RWPE2 (cell line): ENCODE results near the gene C13orf46.
A peak's percentile ranks its signal among the peaks of the same experiment; 100 is the strongest.

Source experiments
- ATAC-seq: fragments of 200-7000 bp; cut with Tn5 transposase; 3 replicates; pipeline ENCODE4 v1.9.1; 2021; ENCODE audit warnings: low read depth
- DNase-seq: peaks from one replicate; pipeline ENCODE4 v3.0.0-alpha.2; 2020; ENCODE audit warnings: low spot score
- H3K27ac ChIP-seq: fragments of 450-650 bp; 2 replicates; pipeline ENCODE4 v1.5.1; 2017; ENCODE audit warnings: mild to moderate bottlenecking; ENCODE audit not compliant: poor library complexity, severe bottlenecking
- H3K27me3 ChIP-seq: fragments of 250-450 bp; sonication (Bioruptor Pico); 2 replicates; pipeline ENCODE4 v1.5.1; 2021; ENCODE audit warnings: mild to moderate bottlenecking, moderate library complexity; ENCODE audit not compliant: insufficient read depth, poor library complexity, severe bottlenecking
- H3K36me3 ChIP-seq: fragments of 250-450 bp; sonication (Bioruptor Pico); 2 replicates; pipeline ENCODE4 v1.5.1; 2020; ENCODE audit warnings: low read depth, mild to moderate bottlenecking, moderate library complexity
- H3K4me1 ChIP-seq: fragments of 250-450 bp; sonication (Bioruptor Pico); 2 replicates; pipeline ENCODE4 v1.5.1; 2021; ENCODE audit warnings: mild to moderate bottlenecking, moderate library complexity; ENCODE audit not compliant: insufficient read depth, poor library complexity, severe bottlenecking
- H3K4me3 ChIP-seq: fragments of 250-450 bp; sonication (Bioruptor Pico); 2 replicates; pipeline ENCODE4 v1.5.1; 2021; ENCODE audit warnings: mild to moderate bottlenecking, moderate library complexity; ENCODE audit not compliant: severe bottlenecking
- H3K9me3 ChIP-seq: fragments of 250-450 bp; sonication (Bioruptor Pico); 2 replicates; pipeline ENCODE4 v1.5.1; 2021; ENCODE audit warnings: mild to moderate bottlenecking, moderate library complexity; ENCODE audit not compliant: severe bottlenecking
- CTCF ChIP-seq: fragments of 450-650 bp; IDR thresholded peaks from one replicate; pipeline ENCODE4 v1.5.1; 2017; ENCODE audit warnings: mild to moderate bottlenecking, moderate library complexity; ENCODE audit not compliant: poor library complexity, severe bottlenecking

C13orf46 gene

DNA sequence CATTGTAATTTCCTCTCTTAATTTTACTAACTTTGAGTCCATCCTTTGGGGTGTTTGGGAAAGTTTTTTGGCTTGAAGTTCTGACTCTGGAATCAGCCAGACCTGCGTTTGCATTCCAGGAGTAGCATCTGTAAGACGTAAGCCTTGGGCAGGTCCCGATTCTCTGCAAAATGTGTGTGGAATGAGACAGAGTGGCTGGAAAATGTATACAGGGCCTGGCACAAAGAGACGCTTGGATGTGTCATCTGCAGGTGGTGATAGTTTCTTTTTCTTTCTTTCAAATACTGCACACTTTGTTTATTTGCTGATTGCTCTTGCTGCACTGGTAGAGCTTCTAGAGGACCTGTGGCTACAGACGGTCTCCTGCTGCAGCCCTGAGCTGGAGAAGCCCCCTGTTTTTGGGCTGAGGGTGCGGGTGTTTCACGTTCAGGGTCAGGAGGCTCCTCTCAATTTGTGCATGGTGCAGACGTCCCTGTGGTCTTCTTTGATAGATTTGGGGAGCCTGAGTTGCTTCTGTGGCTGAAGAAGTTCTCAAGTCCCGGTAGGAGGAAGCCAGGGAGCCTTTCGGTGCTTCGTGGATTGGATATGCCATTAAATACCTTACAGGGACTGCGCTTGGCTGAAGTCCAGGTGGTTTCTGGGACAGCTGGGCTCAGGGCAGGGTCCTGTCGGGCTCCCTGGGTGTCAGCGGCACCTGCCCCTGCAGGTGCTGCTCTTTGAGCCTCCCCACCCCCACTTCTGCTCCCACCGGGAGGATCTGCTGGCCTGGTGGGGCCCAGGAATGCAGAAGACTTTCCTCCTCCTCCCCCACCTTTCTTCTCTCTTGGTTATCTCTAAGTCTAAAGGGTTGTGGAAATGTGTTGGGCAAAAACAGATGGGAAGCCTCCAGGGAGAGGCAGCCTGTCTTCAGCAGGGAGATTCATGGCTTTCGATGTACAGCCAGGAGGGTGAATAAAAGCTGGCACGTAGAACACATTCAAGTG lies 66.0 kb downstream of the C13orf46 start:
- H3K9me3 ChIP-seq = peaks cover 10% of the 10 kb centered on the region
- TF ChIP-seq CTCF = no peak
- H3K4me3 ChIP-seq = peak overlapping the region; percentile 12
- no peaks in the 10 kb centered on the region for H3K36me3 ChIP-seq
- peak overlapping the region; percentile 97 for H3K27ac ChIP-seq
- ATAC-seq = peak; percentile 90
- H3K4me1 ChIP-seq = peaks cover 25% of the 10 kb centered on the region
- no peaks in the 10 kb centered on the region for H3K27me3 ChIP-seq
- DNase-seq = no peak

DNA sequence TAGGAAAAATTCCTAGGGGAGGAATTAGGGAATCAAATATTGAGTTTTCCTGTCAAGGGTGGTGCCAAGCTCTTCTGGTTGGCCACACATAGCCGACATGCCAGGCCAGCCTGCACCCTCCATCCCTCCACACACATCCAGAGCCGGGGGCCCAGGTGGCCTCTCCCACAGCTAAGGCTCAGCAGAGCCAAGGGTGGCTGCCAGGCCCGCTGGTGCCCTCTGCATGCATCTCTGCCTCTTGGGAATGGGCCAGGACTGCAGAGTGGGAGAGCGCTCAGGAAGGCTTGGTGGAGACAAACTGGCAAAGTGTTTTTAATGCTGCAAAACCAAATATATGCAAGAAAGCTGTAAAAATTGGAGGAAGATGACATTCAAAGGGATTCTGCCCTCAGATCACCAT lies 67.3 kb downstream of the C13orf46 start:
- ATAC-seq = no peak
- H3K4me3 ChIP-seq = no peak overlapping the region
- H3K27ac ChIP-seq = peak overlapping the region; percentile 97
- peaks cover 25% of the 10 kb centered on the region for H3K4me1 ChIP-seq
- DNase-seq = no peak
- H3K27me3 ChIP-seq = no peaks in the 10 kb centered on the region
- peaks cover 5% of the 10 kb centered on the region for H3K9me3 ChIP-seq
- no peak for TF ChIP-seq CTCF
- H3K36me3 ChIP-seq = no peaks in the 10 kb centered on the region

DNA sequence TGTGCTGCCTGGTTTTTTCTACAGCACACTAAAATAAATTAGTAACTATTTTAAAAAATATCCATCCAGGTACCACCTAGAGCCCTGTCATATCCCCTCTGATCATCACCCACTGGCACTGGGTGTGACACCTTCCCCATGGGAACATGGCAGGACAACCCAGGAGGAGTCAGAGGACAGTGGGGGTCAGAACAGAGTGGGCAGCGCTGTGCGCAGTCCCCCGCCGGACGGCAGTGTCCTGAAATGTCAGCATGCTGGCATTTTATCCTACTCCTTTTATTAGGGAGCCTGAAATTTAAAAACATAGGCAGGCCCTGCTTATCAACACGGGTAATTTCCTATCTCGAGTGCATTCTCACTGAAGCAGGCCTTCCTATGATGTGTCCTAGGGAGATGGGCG lies 67.9 kb downstream of the C13orf46 start:
- H3K36me3 ChIP-seq = no peaks in the 10 kb centered on the region
- H3K27ac ChIP-seq = peak overlapping the region; percentile 97
- TF ChIP-seq CTCF = no peak
- ATAC-seq (no peak), DNase-seq (no peak)
- no peaks in the 10 kb centered on the region for H3K27me3 ChIP-seq
- H3K4me1 ChIP-seq = peaks cover 25% of the 10 kb centered on the region
- H3K4me3 ChIP-seq = no peak overlapping the region
- H3K9me3 ChIP-seq = peaks cover 4% of the 10 kb centered on the region

- no peak for TF ChIP-seq CTCF
- no peaks in the 10 kb centered on the region for H3K9me3 ChIP-seq
- DNase-seq (no peak), ATAC-seq (no peak)
- peak overlapping the region; percentile 97 for H3K27ac ChIP-seq
- peaks cover 25% of the 10 kb centered on the region for H3K4me1 ChIP-seq
- no peak overlapping the region for H3K4me3 ChIP-seq
- no peaks in the 10 kb centered on the region for H3K27me3 ChIP-seq
- no peaks in the 10 kb centered on the region for H3K36me3 ChIP-seq
Observed at GRCh38 chr13:113905018-113905417, 68.9 kb downstream of the C13orf46 start.

- peak; percentile 11 for TF ChIP-seq CTCF
- no peaks in the 10 kb centered on the region for H3K9me3 ChIP-seq
- no peaks in the 10 kb centered on the region for H3K36me3 ChIP-seq
- H3K4me3 ChIP-seq = no peak overlapping the region
- no peak for ATAC-seq
- peak overlapping the region; percentile 97 for H3K27ac ChIP-seq
- DNase-seq = no peak
- no peaks in the 10 kb centered on the region for H3K27me3 ChIP-seq
- H3K4me1 ChIP-seq = peaks cover 23% of the 10 kb centered on the region
Observed at GRCh38 chr13:113904411-113904810, 69.5 kb downstream of the C13orf46 start.
